Endodermal cell (in vitro differentiated cells): ENCODE measurements around the gene SPEM2. TPM values are rescaled to one million over a fixed set of nuclear protein-coding genes. Genes with fewer than 3 reads are reported as not detected.

Source experiments
- DNase-seq: peaks from one replicate; pipeline ENCODE4 v3.0.0-alpha.2; 2017
- H3K27ac ChIP-seq: 2 replicates; pipeline ENCODE4 v1.5.1; 2013; ENCODE audit warnings: mild to moderate bottlenecking, low read depth, low read length, moderate library complexity
- H3K27me3 ChIP-seq: 2 replicates; pipeline ENCODE4 v1.6.1; 2013; ENCODE audit warnings: mild to moderate bottlenecking, low read length, moderate library complexity; ENCODE audit not compliant: insufficient read depth, control insufficient read depth, poor library complexity, severe bottlenecking
- H3K36me3 ChIP-seq: 2 replicates; pipeline ENCODE4 v1.7.0; 2013; ENCODE audit warnings: mild to moderate bottlenecking, low read length, moderate library complexity; ENCODE audit not compliant: control insufficient read depth, insufficient read depth
- H3K4me1 ChIP-seq: one replicate; pipeline ENCODE4 v1.7.0; 2013; ENCODE audit warnings: low read length; ENCODE audit not compliant: control insufficient read depth, insufficient read depth
- H3K4me3 ChIP-seq: 2 replicates; pipeline ENCODE4 v1.5.1; 2013; ENCODE audit warnings: mild to moderate bottlenecking, low read length, moderate library complexity
- H3K9ac ChIP-seq: 2 replicates; pipeline ENCODE4 v1.6.1; 2013; ENCODE audit warnings: mild to moderate bottlenecking, low read length, moderate library complexity; ENCODE audit not compliant: poor library complexity, severe bottlenecking; ENCODE audit errors: extremely low read depth
- H3K9me3 ChIP-seq: 2 replicates; pipeline ENCODE4 v1.6.1; 2013; ENCODE audit warnings: mild to moderate bottlenecking, low read length, moderate library complexity; ENCODE audit not compliant: control insufficient read depth
- H3K27ac Mint-ChIP-seq: 2 replicates; pipeline ENCODE4 v1.8.0; 2020; ENCODE audit warnings: mixed read lengths
- H3K27me3 Mint-ChIP-seq: 2 replicates; pipeline ENCODE4 v1.8.0; 2021; ENCODE audit warnings: mild to moderate bottlenecking, mixed read lengths; ENCODE audit not compliant: insufficient read depth
- H3K36me3 Mint-ChIP-seq: 2 replicates; pipeline ENCODE4 v1.8.0; 2020; ENCODE audit warnings: low read depth, mixed read lengths
- H3K4me1 Mint-ChIP-seq: 2 replicates; pipeline ENCODE4 v1.8.0; 2020; ENCODE audit warnings: mixed read lengths
- H3K4me3 Mint-ChIP-seq: 2 replicates; pipeline ENCODE4 v1.8.0; 2020; ENCODE audit warnings: mild to moderate bottlenecking, moderate library complexity, mixed read lengths
- H3K9me3 Mint-ChIP-seq: 2 replicates; pipeline ENCODE4 v1.8.0; 2020; ENCODE audit warnings: mild to moderate bottlenecking, mixed read lengths
- WGBS, 2 experiments: methylation state at CpG; one replicate each; pipeline versions ENCODE4 v1.1.5 to v1.1.7; 2013; ENCODE audit warnings: missing lambda C conversion rate in 2 of 2, mixed read lengths in 1 of 2; ENCODE audit not compliant: insufficient coverage in 1 of 2, insufficient read length in 1 of 2; 5-methylcytosine and 5-hydroxymethylcytosine counted together
- total RNA-seq, 2 donors: library from RNA; stranded (reverse); fragmentation: NEBNext Ultra II Directional in 1 of 2; extraction: Animal tissue kit (Norgen Biotek cat#: 25700) in 1 of 2; gene quantifications; 2 replicates in 1 of 2; 3 replicates in 1 of 2; pipeline ENCODE4 v1.2.1, GENCODE V29; 2021
- TF ChIP-seq, protein P1 (sequence below): fragments of 200-600 bp; sonication (generic); conservative IDR thresholded peaks from 2 replicates; pipeline ENCODE4 v1.5.0; 2021; ENCODE audit warnings: antibody characterized with exemption, mild to moderate bottlenecking

The SPEM2 gene
- total RNA-seq, 2 donors from 2014 or later: not detected

DNA sequence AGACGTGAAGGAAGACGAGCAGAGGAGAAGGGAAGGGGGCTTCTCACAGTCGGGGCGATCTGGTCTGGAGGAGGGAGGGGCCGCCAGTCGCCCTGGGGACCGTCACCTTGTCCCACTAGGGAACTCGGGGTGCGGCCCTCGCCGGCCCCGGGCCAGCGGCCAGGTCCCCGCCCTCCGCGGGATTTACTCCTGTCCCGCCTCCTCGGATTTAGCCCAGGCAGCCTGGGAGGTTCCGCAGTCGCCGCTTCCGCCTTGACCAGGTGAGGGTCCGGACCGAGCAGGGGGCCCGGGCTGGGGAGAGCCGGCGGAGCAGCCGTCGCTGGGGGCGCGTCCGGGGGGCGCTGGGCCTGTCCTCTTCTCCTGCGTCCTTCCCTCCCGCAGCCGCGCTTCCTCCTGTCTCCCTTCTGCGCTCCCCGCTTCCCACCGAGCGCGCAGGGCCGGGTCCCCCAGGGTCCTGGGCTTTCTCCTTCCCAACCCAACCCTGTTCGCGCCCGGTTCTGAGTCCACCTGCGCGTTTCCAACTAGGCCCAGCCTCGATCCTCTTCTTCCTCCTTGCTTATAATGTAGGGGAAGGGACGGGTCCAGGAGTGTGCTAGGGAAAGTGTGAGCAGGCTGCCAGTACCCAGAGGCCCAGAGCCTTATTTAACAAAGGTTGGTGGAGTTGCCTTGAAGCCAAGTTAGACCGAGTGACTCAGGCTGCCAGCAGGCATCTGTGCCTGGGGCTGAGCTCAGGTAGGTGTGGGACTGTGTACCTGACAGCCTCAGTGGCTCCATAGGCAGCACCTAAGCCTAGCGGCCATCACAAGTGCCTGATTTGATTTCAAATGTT is 44.3 kb upstream of the SPEM2 start, which contains the start of gene TNK1:
TNK1 (plus strand) TSS at position 235 of the 829 bp plus-strand sequence. CDS start 1,838 bp downstream, outside the sequence.
- 7 to 9% methylated on average over 27 to 52 of the region's 52 CpGs for WGBS, 2 experiments
- Histone ChIP-seq H3K36me3 (no peaks in the 10 kb centered on the region), H3K9me3 (peaks cover 9% of the 10 kb centered on the region), H3K4me1 (peaks cover 4% of the 10 kb centered on the region), H3K27ac (no peak within 1 kb of the TSS), H3K27me3 (peaks cover 39% of the 10 kb centered on the region), H3K4me3 (peak within 1 kb of the TSS; percentile 84), H3K9ac (peak within 1 kb of the TSS; percentile 45)
- H3K9me3 Mint-ChIP-seq: peaks cover 5% of the 10 kb centered on the region
- H3K27me3 Mint-ChIP-seq: peaks cover 47% of the 10 kb centered on the region
- H3K4me3 Mint-ChIP-seq: peak within 1 kb of the TSS; percentile 72
- TF ChIP-seq, protein P1, sequence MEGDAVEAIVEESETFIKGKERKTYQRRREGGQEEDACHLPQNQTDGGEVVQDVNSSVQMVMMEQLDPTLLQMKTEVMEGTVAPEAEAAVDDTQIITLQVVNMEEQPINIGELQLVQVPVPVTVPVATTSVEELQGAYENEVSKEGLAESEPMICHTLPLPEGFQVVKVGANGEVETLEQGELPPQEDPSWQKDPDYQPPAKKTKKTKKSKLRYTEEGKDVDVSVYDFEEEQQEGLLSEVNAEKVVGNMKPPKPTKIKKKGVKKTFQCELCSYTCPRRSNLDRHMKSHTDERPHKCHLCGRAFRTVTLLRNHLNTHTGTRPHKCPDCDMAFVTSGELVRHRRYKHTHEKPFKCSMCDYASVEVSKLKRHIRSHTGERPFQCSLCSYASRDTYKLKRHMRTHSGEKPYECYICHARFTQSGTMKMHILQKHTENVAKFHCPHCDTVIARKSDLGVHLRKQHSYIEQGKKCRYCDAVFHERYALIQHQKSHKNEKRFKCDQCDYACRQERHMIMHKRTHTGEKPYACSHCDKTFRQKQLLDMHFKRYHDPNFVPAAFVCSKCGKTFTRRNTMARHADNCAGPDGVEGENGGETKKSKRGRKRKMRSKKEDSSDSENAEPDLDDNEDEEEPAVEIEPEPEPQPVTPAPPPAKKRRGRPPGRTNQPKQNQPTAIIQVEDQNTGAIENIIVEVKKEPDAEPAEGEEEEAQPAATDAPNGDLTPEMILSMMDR: peak; percentile 37
- peaks cover 9% of the 10 kb centered on the region for H3K4me1 Mint-ChIP-seq
- DNase-seq: peak; percentile 87
- peaks cover 6% of the 10 kb centered on the region for H3K36me3 Mint-ChIP-seq
- H3K27ac Mint-ChIP-seq: no peak within 1 kb of the TSS

GRCh38 chr17:7382901-7383300 is 42.5 kb upstream of the SPEM2 start:
- Histone ChIP-seq H3K9ac (no peak overlapping the region), H3K27ac (no peak overlapping the region), H3K27me3 (peaks cover 39% of the 10 kb centered on the region), H3K4me1 (peaks cover 4% of the 10 kb centered on the region), H3K4me3 (no peak overlapping the region), H3K36me3 (no peaks in the 10 kb centered on the region), H3K9me3 (peaks cover 9% of the 10 kb centered on the region)
- Mint-ChIP-seq H3K4me1 (peaks cover 9% of the 10 kb centered on the region), H3K27me3 (peaks cover 46% of the 10 kb centered on the region), H3K4me3 (no peak overlapping the region), H3K36me3 (peaks cover 18% of the 10 kb centered on the region), H3K27ac (no peak overlapping the region), H3K9me3 (peaks cover 5% of the 10 kb centered on the region)
- peak; percentile 53 for DNase-seq
- WGBS, 2 experiments: 88 to 92% methylated on average over 9 to 10 of the region's 10 CpGs
- TF ChIP-seq, protein P1: no peak

DNA sequence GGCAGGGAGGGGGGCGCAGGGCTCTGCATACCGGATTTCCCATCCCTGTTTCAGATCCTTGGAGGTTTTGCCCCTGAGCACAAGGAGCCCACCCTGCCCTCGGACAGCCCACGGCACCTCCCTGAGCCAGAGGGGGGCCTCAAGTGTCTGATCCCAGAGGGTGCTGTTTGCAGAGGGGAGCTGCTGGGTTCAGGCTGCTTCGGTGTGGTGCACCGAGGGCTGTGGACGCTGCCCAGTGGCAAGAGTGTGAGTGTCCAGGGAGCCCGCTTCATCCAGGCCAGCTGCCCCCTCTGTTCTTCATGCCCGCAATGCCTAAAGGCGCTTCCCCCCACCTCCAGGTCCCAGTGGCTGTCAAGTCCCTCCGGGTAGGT is 42.1 kb upstream of the SPEM2 start:
- Histone ChIP-seq H3K9ac (no peak overlapping the region), H3K27me3 (peaks cover 39% of the 10 kb centered on the region), H3K4me1 (peaks cover 4% of the 10 kb centered on the region), H3K4me3 (no peak overlapping the region), H3K9me3 (peaks cover 9% of the 10 kb centered on the region), H3K27ac (no peak overlapping the region), H3K36me3 (no peaks in the 10 kb centered on the region)
- TF ChIP-seq, protein P1: no peak
- Mint-ChIP-seq H3K4me3 (no peak overlapping the region), H3K4me1 (peaks cover 9% of the 10 kb centered on the region), H3K27ac (no peak overlapping the region), H3K9me3 (peaks cover 5% of the 10 kb centered on the region), H3K27me3 (peaks cover 46% of the 10 kb centered on the region), H3K36me3 (peaks cover 20% of the 10 kb centered on the region)
- 92 to 93% methylated on average over 6 to 11 of the region's 11 CpGs for WGBS, 2 experiments
- peak; percentile 49 for DNase-seq
